Measurements from ENCODE around the gene SELENOI. TPM values are rescaled to one million over a fixed set of nuclear protein-coding genes. Genes with fewer than 3 reads are reported as not detected.

SELENOI gene
- total RNA-seq, 1 experiment from 2014 or later = 63.3 TPM

DNA sequence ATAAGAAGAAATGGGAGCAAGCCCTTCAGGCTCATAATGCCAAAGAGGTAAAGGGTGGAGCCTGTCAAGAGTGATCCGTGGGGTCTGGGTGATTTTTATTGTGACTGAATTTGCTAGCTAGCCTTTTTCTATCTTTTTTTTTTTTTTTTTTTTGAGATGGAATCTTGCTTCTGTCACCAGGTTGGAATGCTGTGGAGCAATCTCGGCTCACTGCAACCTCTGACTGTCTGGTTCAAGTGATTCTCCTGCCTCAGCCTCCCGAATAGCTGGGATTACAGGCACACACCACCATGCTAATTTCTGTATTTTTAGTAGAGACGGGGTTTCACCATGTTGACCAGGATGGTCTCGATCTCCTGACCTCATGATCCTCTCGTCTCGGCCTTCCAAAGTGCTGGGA lies 84.9 kb downstream of the SELENOI start:
- no peak overlapping the region for H3K27ac ChIP-seq (ENCODE audit: low read depth, low read length)
- no peak overlapping the region for H3K4me2 ChIP-seq (ENCODE audit: low read length)
- no TSS peak for BruUV-seq (replicated peaks)
- no peaks in the 10 kb centered on the region for H3K36me3 ChIP-seq (ENCODE audit: control insufficient read depth in 1 of 2, insufficient read depth in 2 of 2, low read length in 2 of 2)
- H2AFZ ChIP-seq (ENCODE audit: low read depth, low read length, poor library complexity, severe bottlenecking) = no peak overlapping the region
- DNase-seq (ENCODE audit: low read depth, low spot score) (no peak), ATAC-seq (no peak)
- H3K9me2 ChIP-seq (ENCODE audit: insufficient read depth) = no peaks in the 10 kb centered on the region
- H3K27me3 ChIP-seq (ENCODE audit: insufficient read depth, low read length) = no peaks in the 10 kb centered on the region
- ChIA-PET POLR2A (no interaction called here), CTCF (no interaction called here), RAD21 (ENCODE audit: low non-redundant PET in 1 of 2, low total read pairs in 2 of 2, uncharacterized antibody in 2 of 2, unreplicated experiment in 2 of 2) (no interaction called here)
- no peaks in the 10 kb centered on the region for H3K4me1 ChIP-seq (ENCODE audit: control insufficient read depth in 1 of 2, insufficient read depth in 2 of 2, low read length in 2 of 2)
- TF ChIP-seq TCF7L2 (IDR thresholded peaks at IDR 0.05; ENCODE audit: borderline replicate concordance, extremely low read depth, insufficient read depth, insufficient read length) = no peak
- TF ChIP-seq, protein P1, sequence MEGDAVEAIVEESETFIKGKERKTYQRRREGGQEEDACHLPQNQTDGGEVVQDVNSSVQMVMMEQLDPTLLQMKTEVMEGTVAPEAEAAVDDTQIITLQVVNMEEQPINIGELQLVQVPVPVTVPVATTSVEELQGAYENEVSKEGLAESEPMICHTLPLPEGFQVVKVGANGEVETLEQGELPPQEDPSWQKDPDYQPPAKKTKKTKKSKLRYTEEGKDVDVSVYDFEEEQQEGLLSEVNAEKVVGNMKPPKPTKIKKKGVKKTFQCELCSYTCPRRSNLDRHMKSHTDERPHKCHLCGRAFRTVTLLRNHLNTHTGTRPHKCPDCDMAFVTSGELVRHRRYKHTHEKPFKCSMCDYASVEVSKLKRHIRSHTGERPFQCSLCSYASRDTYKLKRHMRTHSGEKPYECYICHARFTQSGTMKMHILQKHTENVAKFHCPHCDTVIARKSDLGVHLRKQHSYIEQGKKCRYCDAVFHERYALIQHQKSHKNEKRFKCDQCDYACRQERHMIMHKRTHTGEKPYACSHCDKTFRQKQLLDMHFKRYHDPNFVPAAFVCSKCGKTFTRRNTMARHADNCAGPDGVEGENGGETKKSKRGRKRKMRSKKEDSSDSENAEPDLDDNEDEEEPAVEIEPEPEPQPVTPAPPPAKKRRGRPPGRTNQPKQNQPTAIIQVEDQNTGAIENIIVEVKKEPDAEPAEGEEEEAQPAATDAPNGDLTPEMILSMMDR (IDR thresholded peaks at IDR 0.05 in 2 of 3, conservative IDR thresholded peaks at IDR 0.05 in 1 of 3; ENCODE audit: borderline replicate concordance in 1 of 3, insufficient read depth in 1 of 3, low read depth in 2 of 3, low read length in 2 of 3) = no peak
- TF ChIP-seq, protein P2, sequence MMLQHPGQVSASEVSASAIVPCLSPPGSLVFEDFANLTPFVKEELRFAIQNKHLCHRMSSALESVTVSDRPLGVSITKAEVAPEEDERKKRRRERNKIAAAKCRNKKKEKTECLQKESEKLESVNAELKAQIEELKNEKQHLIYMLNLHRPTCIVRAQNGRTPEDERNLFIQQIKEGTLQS (IDR thresholded peaks at IDR 0.05) = no peak
- TF ChIP-seq EZH2phosphoT487 (IDR thresholded peaks at IDR 0.05; ENCODE audit: borderline replicate concordance) = no peak
- TF ChIP-seq FOSL1 (IDR thresholded peaks at IDR 0.05; ENCODE audit: low read depth) = no peak
- TF ChIP-seq, protein P3, sequence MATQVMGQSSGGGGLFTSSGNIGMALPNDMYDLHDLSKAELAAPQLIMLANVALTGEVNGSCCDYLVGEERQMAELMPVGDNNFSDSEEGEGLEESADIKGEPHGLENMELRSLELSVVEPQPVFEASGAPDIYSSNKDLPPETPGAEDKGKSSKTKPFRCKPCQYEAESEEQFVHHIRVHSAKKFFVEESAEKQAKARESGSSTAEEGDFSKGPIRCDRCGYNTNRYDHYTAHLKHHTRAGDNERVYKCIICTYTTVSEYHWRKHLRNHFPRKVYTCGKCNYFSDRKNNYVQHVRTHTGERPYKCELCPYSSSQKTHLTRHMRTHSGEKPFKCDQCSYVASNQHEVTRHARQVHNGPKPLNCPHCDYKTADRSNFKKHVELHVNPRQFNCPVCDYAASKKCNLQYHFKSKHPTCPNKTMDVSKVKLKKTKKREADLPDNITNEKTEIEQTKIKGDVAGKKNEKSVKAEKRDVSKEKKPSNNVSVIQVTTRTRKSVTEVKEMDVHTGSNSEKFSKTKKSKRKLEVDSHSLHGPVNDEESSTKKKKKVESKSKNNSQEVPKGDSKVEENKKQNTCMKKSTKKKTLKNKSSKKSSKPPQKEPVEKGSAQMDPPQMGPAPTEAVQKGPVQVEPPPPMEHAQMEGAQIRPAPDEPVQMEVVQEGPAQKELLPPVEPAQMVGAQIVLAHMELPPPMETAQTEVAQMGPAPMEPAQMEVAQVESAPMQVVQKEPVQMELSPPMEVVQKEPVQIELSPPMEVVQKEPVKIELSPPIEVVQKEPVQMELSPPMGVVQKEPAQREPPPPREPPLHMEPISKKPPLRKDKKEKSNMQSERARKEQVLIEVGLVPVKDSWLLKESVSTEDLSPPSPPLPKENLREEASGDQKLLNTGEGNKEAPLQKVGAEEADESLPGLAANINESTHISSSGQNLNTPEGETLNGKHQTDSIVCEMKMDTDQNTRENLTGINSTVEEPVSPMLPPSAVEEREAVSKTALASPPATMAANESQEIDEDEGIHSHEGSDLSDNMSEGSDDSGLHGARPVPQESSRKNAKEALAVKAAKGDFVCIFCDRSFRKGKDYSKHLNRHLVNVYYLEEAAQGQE (IDR thresholded peaks at IDR 0.05; ENCODE audit: low read depth) = no peak
- TF ChIP-seq SIN3A (IDR thresholded peaks at IDR 0.05; ENCODE audit: low read depth) = no peak
- TF ChIP-seq ZFX (IDR thresholded peaks at IDR 0.05) = no peak
- TF ChIP-seq, protein P4, sequence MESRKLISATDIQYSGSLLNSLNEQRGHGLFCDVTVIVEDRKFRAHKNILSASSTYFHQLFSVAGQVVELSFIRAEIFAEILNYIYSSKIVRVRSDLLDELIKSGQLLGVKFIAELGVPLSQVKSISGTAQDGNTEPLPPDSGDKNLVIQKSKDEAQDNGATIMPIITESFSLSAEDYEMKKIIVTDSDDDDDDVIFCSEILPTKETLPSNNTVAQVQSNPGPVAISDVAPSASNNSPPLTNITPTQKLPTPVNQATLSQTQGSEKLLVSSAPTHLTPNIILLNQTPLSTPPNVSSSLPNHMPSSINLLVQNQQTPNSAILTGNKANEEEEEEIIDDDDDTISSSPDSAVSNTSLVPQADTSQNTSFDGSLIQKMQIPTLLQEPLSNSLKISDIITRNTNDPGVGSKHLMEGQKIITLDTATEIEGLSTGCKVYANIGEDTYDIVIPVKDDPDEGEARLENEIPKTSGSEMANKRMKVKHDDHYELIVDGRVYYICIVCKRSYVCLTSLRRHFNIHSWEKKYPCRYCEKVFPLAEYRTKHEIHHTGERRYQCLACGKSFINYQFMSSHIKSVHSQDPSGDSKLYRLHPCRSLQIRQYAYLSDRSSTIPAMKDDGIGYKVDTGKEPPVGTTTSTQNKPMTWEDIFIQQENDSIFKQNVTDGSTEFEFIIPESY (IDR thresholded peaks at IDR 0.05; ENCODE audit: extremely low read depth, insufficient replicate concordance, low read length) = no peak
- TF ChIP-seq CEBPB (IDR thresholded peaks at IDR 0.05; ENCODE audit: low read depth) = no peak
- TF ChIP-seq RAD21 (IDR thresholded peaks at IDR 0.05; ENCODE audit: low read depth) = no peak
- no peak for TF ChIP-seq JUND (IDR thresholded peaks at IDR 0.05)
- TF ChIP-seq, protein P5, sequence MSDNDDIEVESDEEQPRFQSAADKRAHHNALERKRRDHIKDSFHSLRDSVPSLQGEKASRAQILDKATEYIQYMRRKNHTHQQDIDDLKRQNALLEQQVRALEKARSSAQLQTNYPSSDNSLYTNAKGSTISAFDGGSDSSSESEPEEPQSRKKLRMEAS (IDR thresholded peaks at IDR 0.05) = no peak
- TF ChIP-seq EZH2 (IDR thresholded peaks at IDR 0.05) = no peak
- TF ChIP-seq SP1 (IDR thresholded peaks at IDR 0.05; ENCODE audit: low read depth) = no peak
- no peak for TF ChIP-seq ELF1 (IDR thresholded peaks at IDR 0.05; ENCODE audit: borderline replicate concordance, low read depth)
- no peak for TF ChIP-seq SRF (IDR thresholded peaks at IDR 0.05; ENCODE audit: low read depth)
- TF ChIP-seq CBX3 (IDR thresholded peaks at IDR 0.05; ENCODE audit: low read depth) = no peak
- TF ChIP-seq POLR2A (IDR thresholded peaks at IDR 0.05; ENCODE audit: borderline replicate concordance, extremely low read depth, insufficient read depth, insufficient read length) = no peak
- TF ChIP-seq ZNF274 (IDR thresholded peaks at IDR 0.05; ENCODE audit: low read depth, low read length) = no peak
- no peaks in the 10 kb centered on the region for H4K20me1 ChIP-seq (ENCODE audit: insufficient read depth)
- no peak overlapping the region for H3K4me3 ChIP-seq (replicated peaks in 1 of 2; ENCODE audit: low read depth in 1 of 2, low read length in 2 of 2)
- intact Hi-C loops (cut with micrococcal nuclease) = no loop called here
- H3K9ac ChIP-seq (ENCODE audit: low read length) = no peak overlapping the region
- no peaks in the 10 kb centered on the region for H3K9me3 ChIP-seq (ENCODE audit: control insufficient read depth in 1 of 2, insufficient read depth in 1 of 2, low read depth in 1 of 2, low read length in 2 of 2)
- no peaks in the 10 kb centered on the region for H3K79me2 ChIP-seq (ENCODE audit: insufficient read depth, low read length)

Measured in HCT116 (cell line).